Vagina (tissue), 2 donors: ENCODE data around the gene COL24A1. TPM values are rescaled to one million over a fixed set of nuclear protein-coding genes. Genes with fewer than 3 reads are reported as not detected.

ENCODE experiments used
- DNase-seq, 2 donors: peaks; one replicate each; pipeline ENCODE4 v3.0.0-alpha.2; 2017; ENCODE audit errors: extremely low spot score in 2 of 2
- H3K27ac ChIP-seq: fragments of 200-600 bp; sonication (generic); one replicate; pipeline ENCODE4 v1.5.1; 2019
- H3K27me3 ChIP-seq: fragments of 200-600 bp; sonication (generic); one replicate; pipeline ENCODE4 v1.5.1; 2019
- H3K36me3 ChIP-seq, 2 donors: fragments of 200-600 bp; sonication (generic); one replicate each; pipeline ENCODE4 v1.5.1; 2017 to 2019
- H3K4me1 ChIP-seq: fragments of 200-600 bp; sonication (generic); one replicate; pipeline ENCODE4 v1.5.1; 2019
- H3K4me3 ChIP-seq, 2 donors: fragments of 200-600 bp; sonication (generic); 1 replicate in 1 of 2; 2 replicates in 1 of 2; pipeline ENCODE4 v1.5.1; 2016 to 2019
- H3K9me3 ChIP-seq: fragments of 200-600 bp; sonication (generic); one replicate; pipeline ENCODE4 v1.5.1; 2019
- CTCF ChIP-seq, 3 experiments: fragments of 450-650 bp in 2 of 3; fragments of 200-600 bp in 1 of 3; sonication (generic) in 1 of 3; IDR thresholded peaks; one replicate each; pipeline ENCODE4 v1.5.1; 2017 to 2019; ENCODE audit warnings: antibody characterized with exemption in 3 of 3, mild to moderate bottlenecking in 2 of 3, moderate library complexity in 2 of 3
- POLR2A ChIP-seq, 2 donors: fragments of 450-650 bp; IDR thresholded peaks; one replicate each; pipeline ENCODE4 v1.6.1; 2017; ENCODE audit warnings: antibody characterized with exemption in 2 of 2, mild to moderate bottlenecking in 2 of 2, moderate library complexity in 2 of 2
- POLR2AphosphoS5 ChIP-seq, 2 donors: sonication (generic); formaldehyde crosslinking; IDR thresholded peaks; one replicate each; pipeline ENCODE4 v1.9.0; 2017; ENCODE audit warnings: antibody characterized with exemption in 2 of 2, mild to moderate bottlenecking in 2 of 2, low read depth in 1 of 2; ENCODE audit not compliant: insufficient read depth in 1 of 2
- intact Hi-C: fragments of 100-400 bp; cut with DNase I; formaldehyde crosslinking; loops from one replicate; pipeline ENCODE4 v1.15.1; 2023
- total RNA-seq: library from RNA; depleted of rRNA; stranded (reverse); fragments of >200 nt; gene quantifications from one replicate; pipeline ENCODE4 v1.2.3, GENCODE V29; 2016

Gene COL24A1
- total RNA-seq, 1 donor from 2014 or later = 0.98 TPM

GRCh38 chr1:86191958-86192357 lies 35.4 kb upstream of the COL24A1 start:
- H3K27me3 ChIP-seq = no peaks in the 10 kb centered on the region
- DNase-seq = no peak
- H3K36me3 ChIP-seq = no peaks in the 10 kb centered on the region
- no peaks in the 10 kb centered on the region for H3K4me1 ChIP-seq
- intact Hi-C loops = no loop called here
- no peak for TF ChIP-seq CTCF (IDR thresholded peaks at IDR 0.05)
- TF ChIP-seq POLR2AphosphoS5 (IDR thresholded peaks at IDR 0.05; ENCODE audit: insufficient read depth in 1 of 2, low read depth in 1 of 2) = no peak
- no peak for TF ChIP-seq POLR2A (IDR thresholded peaks at IDR 0.05)
- H3K27ac ChIP-seq = no peak overlapping the region
- H3K4me3 ChIP-seq = no peak overlapping the region
- H3K9me3 ChIP-seq = no peaks in the 10 kb centered on the region

GRCh38 chr1:86190873-86191272 lies 34.3 kb upstream of the COL24A1 start:
- intact Hi-C loops = no loop called here

GRCh38 chr1:86184426-86184825 lies 27.9 kb upstream of the COL24A1 start:
- intact Hi-C loops = no loop called here
- Histone ChIP-seq H3K4me3 (no peak overlapping the region), H3K27ac (no peak overlapping the region), H3K27me3 (no peaks in the 10 kb centered on the region), H3K36me3 (no peaks in the 10 kb centered on the region), H3K9me3 (no peaks in the 10 kb centered on the region), H3K4me1 (no peaks in the 10 kb centered on the region)
- TF ChIP-seq POLR2AphosphoS5 (IDR thresholded peaks at IDR 0.05; ENCODE audit: insufficient read depth in 1 of 2, low read depth in 1 of 2) (no peak), CTCF (IDR thresholded peaks at IDR 0.05) (no peak), POLR2A (IDR thresholded peaks at IDR 0.05) (no peak)
- no peak for DNase-seq

More at GRCh38 chr1:86190873-86191272, 34.3 kb upstream of the COL24A1 start:
- H3K4me3 ChIP-seq = no peak overlapping the region
- no peaks in the 10 kb centered on the region for H3K27me3 ChIP-seq
- H3K9me3 ChIP-seq = no peaks in the 10 kb centered on the region
- no peak for DNase-seq
- no peaks in the 10 kb centered on the region for H3K36me3 ChIP-seq
- no peaks in the 10 kb centered on the region for H3K4me1 ChIP-seq
- no peak overlapping the region for H3K27ac ChIP-seq
- TF ChIP-seq CTCF (IDR thresholded peaks at IDR 0.05) (no peak), POLR2A (IDR thresholded peaks at IDR 0.05) (no peak), POLR2AphosphoS5 (IDR thresholded peaks at IDR 0.05; ENCODE audit: insufficient read depth in 1 of 2, low read depth in 1 of 2) (no peak)

GRCh38 chr1:86183810-86184209 lies 27.2 kb upstream of the COL24A1 start:
- TF ChIP-seq CTCF (IDR thresholded peaks at IDR 0.05) = no peak
- TF ChIP-seq POLR2AphosphoS5 (IDR thresholded peaks at IDR 0.05; ENCODE audit: insufficient read depth in 1 of 2, low read depth in 1 of 2) = no peak
- TF ChIP-seq POLR2A (IDR thresholded peaks at IDR 0.05) = no peak
- H3K27me3 ChIP-seq = no peaks in the 10 kb centered on the region
- intact Hi-C loops = no loop called here
- no peaks in the 10 kb centered on the region for H3K9me3 ChIP-seq
- no peak for DNase-seq
- H3K27ac ChIP-seq = no peak overlapping the region
- H3K36me3 ChIP-seq = no peaks in the 10 kb centered on the region
- no peaks in the 10 kb centered on the region for H3K4me1 ChIP-seq
- H3K4me3 ChIP-seq = no peak overlapping the region

GRCh38 chr1:86176226-86176625 lies 19.7 kb upstream of the COL24A1 start:
- Histone ChIP-seq H3K36me3 (no peaks in the 10 kb centered on the region), H3K4me1 (no peaks in the 10 kb centered on the region), H3K27me3 (no peaks in the 10 kb centered on the region), H3K4me3 (no peak overlapping the region), H3K9me3 (no peaks in the 10 kb centered on the region), H3K27ac (no peak overlapping the region)
- TF ChIP-seq POLR2AphosphoS5 (IDR thresholded peaks at IDR 0.05; ENCODE audit: insufficient read depth in 1 of 2, low read depth in 1 of 2) = no peak
- TF ChIP-seq CTCF (IDR thresholded peaks at IDR 0.05) = no peak
- no peak for TF ChIP-seq POLR2A (IDR thresholded peaks at IDR 0.05)
- intact Hi-C loops = no loop called here
- no peak for DNase-seq
